IPS-18a (cell line): Measurements from ENCODE around the gene ELMOD2.
"Not testable (repeated sequence)": the region's sequence is repeated elsewhere in the genome, so short reads cannot be mapped to it uniquely, and the experiment has no call there.

Source experiments
- H3K27ac ChIP-seq: one replicate; pipeline ENCODE4 v1.5.1; 2013; ENCODE audit warnings: low read length
- H3K27me3 ChIP-seq: one replicate; pipeline ENCODE4 v1.6.1; 2013; ENCODE audit warnings: mild to moderate bottlenecking, low read length; ENCODE audit not compliant: control insufficient read depth, insufficient read depth
- H3K36me3 ChIP-seq: one replicate; pipeline ENCODE4 v1.6.1; 2013; ENCODE audit warnings: low read depth, low read length; ENCODE audit not compliant: control insufficient read depth
- H3K4me1 ChIP-seq: one replicate; pipeline ENCODE4 v1.6.1; 2013; ENCODE audit warnings: low read depth, low read length; ENCODE audit not compliant: control insufficient read depth
- H3K4me3 ChIP-seq: one replicate; pipeline ENCODE4 v1.5.1; 2013; ENCODE audit warnings: low read length
- H3K9ac ChIP-seq: one replicate; pipeline ENCODE4 v1.6.1; 2013; ENCODE audit warnings: mild to moderate bottlenecking, low read length, moderate library complexity
- H3K9me3 ChIP-seq: one replicate; pipeline ENCODE4 v1.6.1; 2013; ENCODE audit warnings: low read depth, low read length; ENCODE audit not compliant: control insufficient read depth

ELMOD2 gene, protein sequence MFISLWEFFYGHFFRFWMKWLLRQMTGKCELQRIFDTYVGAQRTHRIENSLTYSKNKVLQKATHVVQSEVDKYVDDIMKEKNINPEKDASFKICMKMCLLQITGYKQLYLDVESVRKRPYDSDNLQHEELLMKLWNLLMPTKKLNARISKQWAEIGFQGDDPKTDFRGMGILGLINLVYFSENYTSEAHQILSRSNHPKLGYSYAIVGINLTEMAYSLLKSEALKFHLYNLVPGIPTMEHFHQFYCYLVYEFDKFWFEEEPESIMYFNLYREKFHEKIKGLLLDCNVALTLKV

DNA sequence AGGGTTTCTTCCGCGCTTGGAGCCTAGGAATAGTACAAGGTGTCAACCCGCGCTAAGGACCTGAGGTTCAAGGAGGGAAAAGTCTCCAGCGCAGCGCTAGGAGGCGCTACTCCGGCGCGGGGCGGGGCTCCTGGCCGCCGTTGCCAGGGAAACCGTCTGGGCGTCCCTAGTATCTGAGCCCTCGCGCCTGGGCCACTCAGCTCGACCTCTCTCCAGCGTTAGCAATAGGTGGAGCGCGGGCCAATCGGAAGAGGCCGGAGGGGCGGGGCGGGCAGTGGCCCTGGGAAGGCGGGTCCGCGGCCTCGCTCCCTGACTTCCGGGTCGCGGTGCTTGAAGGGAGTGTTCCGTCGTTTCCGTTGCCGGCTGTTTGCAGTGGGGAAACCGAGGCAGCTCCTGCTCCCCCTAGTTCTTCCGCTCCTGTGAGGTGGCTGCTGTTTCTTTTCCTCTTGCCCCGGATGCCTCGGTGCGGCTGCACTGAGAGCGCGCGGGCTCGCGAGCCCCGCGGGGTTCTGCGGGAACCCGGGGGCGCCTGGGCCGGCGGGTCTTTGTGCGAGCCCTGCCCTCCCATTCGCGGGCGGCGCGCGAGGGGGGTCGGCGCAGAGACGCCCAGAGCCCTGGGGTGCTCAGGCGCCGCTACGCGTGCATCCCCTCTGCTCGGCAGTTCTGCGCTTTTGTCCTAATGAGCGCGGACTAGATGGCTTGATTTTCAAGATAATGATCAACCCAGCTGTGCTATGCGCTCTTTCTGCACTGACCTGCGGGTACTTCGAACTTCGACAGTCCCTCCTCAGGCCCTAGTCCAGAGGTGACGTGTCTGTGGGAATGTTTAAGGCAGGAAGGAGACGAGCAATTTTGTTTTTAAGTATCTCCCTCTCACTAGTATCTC lies at the start of gene ELMOD2:
Gene ELMOD2, plus strand, starts transcription at position 312 of the 886 bp plus-strand sequence. CDS start 1,261 bp downstream, outside the sequence.
- peak within 1 kb of the TSS; percentile 95 for H3K4me3 ChIP-seq
- no peaks in the 10 kb centered on the region for H3K9me3 ChIP-seq
- H3K9ac ChIP-seq = peak within 1 kb of the TSS; percentile 91
- peaks cover 7% of the 10 kb centered on the region for H3K36me3 ChIP-seq
- peak within 1 kb of the TSS; percentile 82 for H3K27ac ChIP-seq
- H3K4me1 ChIP-seq = peaks cover 8% of the 10 kb centered on the region
- H3K27me3 ChIP-seq = peaks cover 16% of the 10 kb centered on the region

DNA sequence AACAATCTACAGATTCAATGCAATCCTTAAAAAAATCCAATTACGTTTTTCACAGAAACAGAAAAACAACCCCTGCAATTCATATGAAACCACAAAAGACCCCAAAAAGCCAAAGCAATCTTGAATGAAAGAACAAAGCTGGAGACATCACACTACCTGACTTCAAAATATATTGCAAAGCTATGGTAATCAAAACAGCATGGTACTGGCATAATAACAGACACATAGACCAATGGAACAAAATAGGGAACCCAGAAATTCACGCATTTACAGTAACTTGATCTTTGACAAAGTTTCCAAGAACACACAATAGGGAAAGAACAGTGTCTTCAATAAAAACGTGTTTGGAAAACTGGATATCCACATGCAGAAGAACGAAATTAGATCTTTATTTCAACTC lies 40.5 kb upstream of the ELMOD2 start:
- Histone ChIP-seq H3K9ac (no peak overlapping the region), H3K36me3 (no peaks in the 10 kb centered on the region), H3K4me3 (no peak overlapping the region), H3K27me3 (no peaks in the 10 kb centered on the region), H3K4me1 (no peaks in the 10 kb centered on the region), H3K9me3 (no peaks in the 10 kb centered on the region), H3K27ac (no peak overlapping the region)

GRCh38 chr4:140485939-140486338 lies 38.0 kb upstream of the ELMOD2 start:
- H3K4me1 ChIP-seq = no peaks in the 10 kb centered on the region
- no peak overlapping the region for H3K4me3 ChIP-seq
- H3K27ac ChIP-seq = no peak overlapping the region
- no peaks in the 10 kb centered on the region for H3K9me3 ChIP-seq
- no peaks in the 10 kb centered on the region for H3K27me3 ChIP-seq
- H3K9ac ChIP-seq = no peak overlapping the region
- H3K36me3 ChIP-seq = no peaks in the 10 kb centered on the region

DNA sequence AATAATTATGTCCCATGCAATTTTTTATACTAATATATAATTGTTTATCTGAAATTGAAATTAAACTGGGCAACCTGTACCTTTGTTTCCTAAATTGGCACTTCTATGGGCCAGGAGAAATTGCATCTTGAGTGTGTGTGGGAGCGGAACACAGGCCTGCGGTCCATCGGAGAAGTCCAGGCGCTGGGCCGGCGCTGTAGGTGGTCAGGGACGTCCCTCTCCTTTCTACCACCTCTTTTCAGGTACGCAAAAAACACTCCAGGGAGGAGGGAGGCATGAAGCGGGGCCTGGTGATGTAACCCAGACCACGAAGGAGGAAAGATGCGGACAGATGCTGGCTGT lies 26.6 kb upstream of the ELMOD2 start:
- Histone ChIP-seq H3K4me3 (peak overlapping the region; percentile 54), H3K4me1 (no peaks in the 10 kb centered on the region), H3K36me3 (no peaks in the 10 kb centered on the region), H3K27me3 (peaks cover 47% of the 10 kb centered on the region), H3K27ac (no peak overlapping the region), H3K9me3 (no peaks in the 10 kb centered on the region), H3K9ac (no peak overlapping the region)

- no peaks in the 10 kb centered on the region for H3K9me3 ChIP-seq
- H3K36me3 ChIP-seq = no peaks in the 10 kb centered on the region
- H3K9ac ChIP-seq = no peak within 1 kb of the TSS
- H3K4me3 ChIP-seq = peak within 1 kb of the TSS; percentile 54
- no peak within 1 kb of the TSS for H3K27ac ChIP-seq
- peaks cover 47% of the 10 kb centered on the region for H3K27me3 ChIP-seq
- no peaks in the 10 kb centered on the region for H3K4me1 ChIP-seq
Observed at GRCh38 chr4:140497747-140498636, 26.0 kb upstream of the ELMOD2 start, which contains the start of gene MGAT4D. Gene MGAT4D, minus strand, starts transcription at chr4:140498293. Its CDS starts 71 bp downstream, at chr4:140498222.

DNA sequence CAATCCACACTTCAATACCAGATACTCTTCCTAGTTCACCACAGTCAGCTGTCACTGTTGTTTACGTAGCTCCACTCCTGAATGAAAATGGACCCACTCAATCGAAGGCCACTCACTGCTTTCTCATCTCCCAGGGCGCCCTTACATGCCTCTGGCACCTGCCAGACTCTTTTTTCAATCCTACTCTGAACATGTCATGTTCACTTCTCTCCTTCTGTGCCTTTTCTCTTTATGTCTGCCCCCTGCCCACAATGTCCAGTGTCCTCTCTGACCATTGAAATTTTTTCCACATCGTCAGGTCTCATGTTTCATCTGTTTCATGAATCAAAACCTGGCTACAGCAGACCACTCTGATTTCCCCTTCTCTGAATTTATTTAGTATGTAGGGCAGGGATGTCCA lies 24.6 kb upstream of the ELMOD2 start:
- Histone ChIP-seq H3K9ac (no peak overlapping the region), H3K9me3 (no peaks in the 10 kb centered on the region), H3K4me1 (no peaks in the 10 kb centered on the region), H3K36me3 (no peaks in the 10 kb centered on the region), H3K4me3 (no peak overlapping the region), H3K27me3 (peaks cover 47% of the 10 kb centered on the region), H3K27ac (no peak overlapping the region)

DNA sequence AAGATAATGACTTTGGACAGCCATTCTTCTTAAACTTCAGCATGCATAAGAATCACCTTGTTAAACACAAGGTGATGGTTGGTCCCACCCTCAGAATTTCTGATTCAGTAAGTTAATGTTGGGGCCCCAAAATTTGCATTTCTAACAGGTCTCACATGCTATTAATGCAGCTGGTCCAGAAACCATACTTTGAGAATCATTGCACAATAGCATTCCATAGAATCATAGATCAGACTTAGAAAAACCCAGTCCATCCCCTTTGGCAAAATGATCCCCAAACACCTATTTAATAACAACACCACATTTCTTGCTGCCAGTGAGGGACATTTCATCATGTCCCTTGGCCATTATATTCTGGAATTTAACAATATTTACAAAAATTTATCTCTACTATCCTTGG lies 19.7 kb upstream of the ELMOD2 start:
- no peak overlapping the region for H3K27ac ChIP-seq
- peaks cover 12% of the 10 kb centered on the region for H3K27me3 ChIP-seq
- H3K4me1 ChIP-seq = no peaks in the 10 kb centered on the region
- H3K9me3 ChIP-seq = peaks cover 7% of the 10 kb centered on the region
- H3K36me3 ChIP-seq = no peaks in the 10 kb centered on the region
- no peak overlapping the region for H3K9ac ChIP-seq
- no peak overlapping the region for H3K4me3 ChIP-seq

DNA sequence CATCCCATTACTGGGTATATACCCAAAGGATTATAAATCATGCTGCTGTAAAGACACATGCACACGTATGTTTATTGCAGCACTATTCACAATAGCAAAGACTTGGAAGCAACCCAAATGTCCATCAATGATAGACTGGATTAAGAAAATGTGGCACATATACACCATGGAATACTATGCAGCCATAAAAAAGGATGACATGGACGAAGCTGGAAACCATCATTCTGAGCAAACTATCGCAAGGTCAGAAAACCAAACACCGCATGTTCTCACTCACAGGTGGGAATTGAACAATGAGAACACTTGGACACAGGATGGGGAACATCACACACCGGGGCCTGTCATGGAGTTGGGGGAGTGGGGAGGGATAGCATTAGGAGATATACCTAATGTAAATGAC lies 10.2 kb upstream of the ELMOD2 start:
- not testable (repeated sequence) for H3K4me1 ChIP-seq, H3K27me3 ChIP-seq

GRCh38 chr4:140515423-140515822 lies 8.5 kb upstream of the ELMOD2 start:
- Histone ChIP-seq H3K27ac (no peak overlapping the region), H3K36me3 (no peaks in the 10 kb centered on the region), H3K9me3 (no peaks in the 10 kb centered on the region), H3K4me3 (no peak overlapping the region), H3K9ac (no peak overlapping the region), H3K27me3 (no peaks in the 10 kb centered on the region), H3K4me1 (no peaks in the 10 kb centered on the region)

More for the DNA sequence above, 10.2 kb upstream of the ELMOD2 start:
- H3K9ac ChIP-seq, H3K4me3 ChIP-seq, H3K27ac ChIP-seq, H3K9me3 ChIP-seq, H3K36me3 ChIP-seq: not testable (repeated sequence)

- H3K27ac ChIP-seq = no peak overlapping the region
- H3K4me3 ChIP-seq = peak overlapping the region; percentile 53
- peaks cover 8% of the 10 kb centered on the region for H3K4me1 ChIP-seq
- peaks cover 7% of the 10 kb centered on the region for H3K36me3 ChIP-seq
- peaks cover 16% of the 10 kb centered on the region for H3K27me3 ChIP-seq
- H3K9me3 ChIP-seq = no peaks in the 10 kb centered on the region
- no peak overlapping the region for H3K9ac ChIP-seq
Observed at GRCh38 chr4:140523370-140523856, 555 bp upstream of the ELMOD2 start.

GRCh38 chr4:140529434-140529833 lies 5.5 kb downstream of the ELMOD2 start:
- H3K9me3 ChIP-seq = no peaks in the 10 kb centered on the region
- H3K27me3 ChIP-seq = no peaks in the 10 kb centered on the region
- peaks cover 3% of the 10 kb centered on the region for H3K4me1 ChIP-seq
- no peak overlapping the region for H3K27ac ChIP-seq
- H3K4me3 ChIP-seq = no peak overlapping the region
- H3K36me3 ChIP-seq = peaks cover 18% of the 10 kb centered on the region
- H3K9ac ChIP-seq = no peak overlapping the region
